GM19395 (cell line): Measurements from ENCODE around the gene UBE2B.

Experiments used
- ATAC-seq: cut with Tn5 transposase; IDR thresholded peaks from one replicate; pipeline ENCODE4 v1.9.1; 2021; ENCODE audit warnings: mild to moderate bottlenecking, moderate library complexity; ENCODE audit not compliant: unreplicated experiment

UBE2B gene

GRCh38 chr5:134437340-134437846 is 66.0 kb downstream of the UBE2B start:
- no peak for ATAC-seq

- no peak for ATAC-seq
Measured at GRCh38 chr5:134437847-134438581, 66.6 kb downstream of the UBE2B start.

DNA sequence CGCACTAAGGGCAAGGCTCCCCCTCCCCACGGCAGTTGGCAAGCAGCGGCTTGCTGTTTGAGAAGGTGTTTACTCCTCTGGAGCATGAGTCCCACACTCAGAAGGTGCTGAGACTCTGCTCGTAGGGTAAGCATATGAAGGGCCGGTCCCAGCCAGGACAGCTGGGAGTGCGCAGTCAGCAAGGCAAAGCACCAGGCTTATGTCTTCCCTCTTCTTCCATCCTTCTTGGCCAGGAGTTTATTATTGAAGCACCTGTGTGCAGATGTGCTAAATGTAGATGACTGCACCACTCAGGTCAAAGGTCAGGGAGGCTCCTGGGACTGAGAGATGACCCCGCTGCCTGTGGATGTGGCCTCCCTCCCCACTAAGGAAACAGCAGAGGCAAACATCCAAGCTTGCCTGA is 67.4 kb downstream of the UBE2B start:
- ATAC-seq, result no peak

GRCh38 chr5:134439210-134439654 is 67.9 kb downstream of the UBE2B start:
- ATAC-seq, result no peak

DNA sequence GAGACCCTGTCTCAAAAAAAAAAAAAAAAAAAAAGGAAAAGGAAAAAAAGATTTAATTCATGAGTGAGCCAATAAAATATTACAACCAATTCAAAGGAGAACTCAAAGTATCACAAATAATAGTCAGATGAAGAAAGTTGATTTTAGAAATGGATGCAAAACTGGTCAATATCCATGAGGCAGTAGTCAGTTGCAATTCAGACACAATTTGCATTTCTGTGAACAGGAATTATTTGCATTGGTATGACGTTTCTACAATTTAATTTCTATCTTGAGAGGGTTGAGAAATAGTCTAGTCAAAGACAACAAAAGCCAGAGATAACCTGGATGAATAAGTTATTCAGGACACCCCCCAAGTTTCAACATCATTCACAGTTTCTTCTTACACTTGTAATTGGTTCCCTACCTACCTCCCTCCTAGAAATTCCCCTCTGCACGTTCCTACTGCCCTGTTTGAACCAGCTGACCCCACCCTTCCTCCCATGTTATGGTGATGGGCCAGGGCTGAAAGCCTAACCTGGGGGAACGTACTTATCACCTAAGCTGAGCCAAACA is 68.9 kb downstream of the UBE2B start:
- ATAC-seq, result no peak
